ENCODE results near the gene MAP6D1.
"Not testable (repeated sequence)": the region's sequence is repeated elsewhere in the genome, so short reads cannot be mapped to it uniquely, and the experiment has no call there.

Gene MAP6D1

GRCh38 chr3:183796372-183796771 is 29.0 kb downstream of the MAP6D1 start:
- no peak for DNase-seq

- DNase-seq, result no peak
Measured at GRCh38 chr3:183794452-183794851, 30.9 kb downstream of the MAP6D1 start.

- DNase-seq, result no peak
Measured at GRCh38 chr3:183792976-183793375, 32.4 kb downstream of the MAP6D1 start.

- no peak for DNase-seq
Measured at GRCh38 chr3:183790700-183791099, 34.7 kb downstream of the MAP6D1 start.

GRCh38 chr3:183789826-183790225 is 35.6 kb downstream of the MAP6D1 start:
- DNase-seq, result no peak

- not testable (repeated sequence) for DNase-seq
Measured at GRCh38 chr3:183784503-183784902, 40.9 kb downstream of the MAP6D1 start.

- DNase-seq, result no peak
Measured at GRCh38 chr3:183782576-183783276, 42.7 kb downstream of the MAP6D1 start.

GRCh38 chr3:183781246-183781645 is 44.1 kb downstream of the MAP6D1 start:
- DNase-seq, result no peak

- DNase-seq, result no peak
Measured at GRCh38 chr3:183779896-183780465, 45.4 kb downstream of the MAP6D1 start.

- no peak for DNase-seq
Measured at GRCh38 chr3:183777016-183777618, 48.3 kb downstream of the MAP6D1 start.

- not testable (repeated sequence) for DNase-seq
Measured at GRCh38 chr3:183776451-183776850, 48.9 kb downstream of the MAP6D1 start.

GRCh38 chr3:183775781-183776180 is 49.6 kb downstream of the MAP6D1 start:
- DNase-seq, result no peak

- no peak for DNase-seq
Measured at GRCh38 chr3:183774631-183775030, 50.7 kb downstream of the MAP6D1 start.

- DNase-seq, result no peak
Measured at GRCh38 chr3:183769453-183769852, 55.9 kb downstream of the MAP6D1 start.

- DNase-seq, result no peak
Measured at GRCh38 chr3:183768114-183768513, 57.3 kb downstream of the MAP6D1 start.

- peak; percentile 66 for DNase-seq
Measured at GRCh38 chr3:183766745-183767606, 58.4 kb downstream of the MAP6D1 start.

- DNase-seq, result no peak
Measured at GRCh38 chr3:183766107-183766506, 59.3 kb downstream of the MAP6D1 start.
